HG03460 (cell line): ENCODE results near the gene SAMD1.
"Not testable (repeated sequence)": the region's sequence is repeated elsewhere in the genome, so short reads cannot be mapped to it uniquely, and the experiment has no call there.

Experiments
- ATAC-seq: cut with Tn5 transposase; IDR thresholded peaks from one replicate; pipeline ENCODE4 v1.9.1; 2021; ENCODE audit not compliant: unreplicated experiment

The SAMD1 gene

DNA sequence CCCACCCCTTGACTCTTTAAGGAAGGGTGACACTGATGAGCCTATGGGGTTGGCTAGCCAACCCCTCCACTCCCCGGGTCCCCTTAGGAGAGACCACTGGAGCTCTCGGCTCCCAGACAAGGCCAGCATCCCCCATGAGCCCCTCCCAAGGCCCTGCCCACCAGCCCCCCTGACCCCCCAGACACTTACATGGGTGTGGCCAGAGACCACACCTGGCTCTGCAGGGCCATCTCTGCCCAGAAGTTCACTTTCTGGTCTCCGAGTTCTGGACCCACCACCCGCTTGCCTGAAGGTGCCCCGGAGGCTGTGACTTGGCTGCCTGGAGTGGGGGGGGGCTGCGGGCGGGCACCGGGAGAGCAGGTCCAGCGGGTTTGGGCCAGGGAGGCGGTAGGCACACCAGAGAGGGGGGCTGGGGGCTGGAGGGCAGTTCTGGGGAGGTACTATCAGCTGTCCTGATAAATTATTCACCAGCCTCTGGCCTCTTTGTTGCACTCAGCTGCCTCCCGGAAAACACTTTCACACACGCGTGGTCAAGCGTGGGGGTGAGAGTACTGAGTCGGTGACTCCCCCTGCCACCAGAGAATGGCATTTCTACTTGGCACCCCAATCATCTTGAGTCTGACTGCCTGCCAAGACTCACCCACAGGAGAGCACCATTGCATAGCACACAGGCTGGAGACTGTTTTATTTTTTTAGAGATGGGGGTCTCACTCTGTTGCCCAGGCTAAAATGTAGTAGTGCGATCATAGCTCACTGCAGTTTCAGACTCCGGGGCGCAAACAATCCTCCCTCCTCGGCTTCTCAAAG, 28.6 kb downstream of the SAMD1 start, which contains the start of gene PALM3:
TSS of gene PALM3 (minus strand) at position 326 of the 807 bp plus-strand sequence. CDS start at position 230, 96 bp downstream.
- ATAC-seq, result no peak

DNA sequence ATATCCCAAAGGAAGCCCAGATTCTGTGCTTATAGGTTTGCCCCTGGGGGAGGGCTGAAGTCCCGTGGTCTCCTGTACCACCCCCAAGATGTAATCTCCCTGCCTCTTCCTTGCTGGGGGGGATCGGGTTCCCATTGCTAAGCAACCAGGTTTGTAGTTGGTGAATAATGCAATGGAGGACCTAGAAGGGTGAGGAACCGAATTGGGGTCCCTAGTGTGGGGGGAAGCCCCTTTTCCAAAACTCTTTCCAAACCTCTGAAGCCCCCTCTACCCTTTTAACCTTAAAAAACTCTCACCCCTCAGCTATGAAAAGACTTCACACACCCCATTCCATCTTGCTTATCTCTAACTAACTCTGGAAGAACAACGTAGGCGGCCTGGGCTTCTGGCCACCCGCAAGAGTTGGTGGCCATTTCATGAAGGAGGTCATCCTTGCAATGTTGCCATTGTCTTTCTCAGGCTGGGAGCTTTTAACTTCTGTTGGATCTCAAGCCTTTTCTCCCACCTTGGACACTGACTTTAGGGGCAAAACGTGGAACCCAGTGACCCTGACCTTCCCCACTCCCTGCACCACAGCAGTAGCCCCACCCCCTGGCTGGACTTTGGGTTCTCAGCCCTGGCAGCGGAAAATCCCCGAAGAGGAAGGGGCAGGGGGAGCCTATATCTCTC, 29.3 kb downstream of the SAMD1 start:
- no peak for ATAC-seq

DNA sequence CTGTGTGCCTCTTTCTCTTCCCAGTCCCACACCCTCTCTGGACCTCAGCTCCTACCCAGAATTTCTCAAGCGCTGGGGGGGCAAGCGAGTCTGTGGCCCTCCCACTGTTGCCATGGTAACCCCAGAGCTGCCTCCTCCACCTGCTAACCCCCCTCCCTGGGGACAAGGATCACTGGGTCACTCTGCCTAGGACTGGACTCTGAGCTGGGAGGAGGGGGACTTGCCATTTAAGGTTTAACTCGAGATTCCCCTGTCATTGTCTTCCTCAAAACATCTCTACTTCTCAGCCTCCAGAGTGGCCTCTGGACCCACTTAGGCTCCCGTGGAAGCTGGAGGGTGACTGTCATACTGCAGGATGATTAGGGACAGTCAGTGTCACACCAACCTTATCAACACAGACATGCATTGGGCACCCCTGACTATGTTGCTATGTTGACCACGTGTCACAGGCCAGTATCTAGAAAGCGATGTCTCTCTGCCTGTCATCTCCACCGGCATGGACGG, 30.8 kb downstream of the SAMD1 start:
- no peak for ATAC-seq

DNA sequence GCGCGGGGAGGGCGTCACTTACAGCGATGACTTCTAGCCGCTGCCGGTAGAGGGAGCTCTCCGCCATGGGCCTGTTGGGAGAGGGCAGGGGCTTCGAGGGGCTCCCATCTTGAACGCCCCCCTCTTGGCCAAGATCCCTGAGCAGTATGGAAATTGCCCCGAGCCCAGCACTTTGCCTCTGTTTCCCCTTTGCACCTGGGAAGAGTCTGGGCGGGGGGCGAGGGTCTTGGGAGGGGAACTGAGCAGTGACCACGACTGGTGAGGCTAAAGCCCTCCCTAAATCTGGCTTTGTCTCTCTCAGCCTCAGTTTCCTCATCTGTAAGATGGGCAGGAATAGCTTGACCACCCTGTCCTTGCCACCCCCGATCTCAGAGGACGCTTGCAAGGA, 31.5 kb downstream of the SAMD1 start:
- no peak for ATAC-seq

DNA sequence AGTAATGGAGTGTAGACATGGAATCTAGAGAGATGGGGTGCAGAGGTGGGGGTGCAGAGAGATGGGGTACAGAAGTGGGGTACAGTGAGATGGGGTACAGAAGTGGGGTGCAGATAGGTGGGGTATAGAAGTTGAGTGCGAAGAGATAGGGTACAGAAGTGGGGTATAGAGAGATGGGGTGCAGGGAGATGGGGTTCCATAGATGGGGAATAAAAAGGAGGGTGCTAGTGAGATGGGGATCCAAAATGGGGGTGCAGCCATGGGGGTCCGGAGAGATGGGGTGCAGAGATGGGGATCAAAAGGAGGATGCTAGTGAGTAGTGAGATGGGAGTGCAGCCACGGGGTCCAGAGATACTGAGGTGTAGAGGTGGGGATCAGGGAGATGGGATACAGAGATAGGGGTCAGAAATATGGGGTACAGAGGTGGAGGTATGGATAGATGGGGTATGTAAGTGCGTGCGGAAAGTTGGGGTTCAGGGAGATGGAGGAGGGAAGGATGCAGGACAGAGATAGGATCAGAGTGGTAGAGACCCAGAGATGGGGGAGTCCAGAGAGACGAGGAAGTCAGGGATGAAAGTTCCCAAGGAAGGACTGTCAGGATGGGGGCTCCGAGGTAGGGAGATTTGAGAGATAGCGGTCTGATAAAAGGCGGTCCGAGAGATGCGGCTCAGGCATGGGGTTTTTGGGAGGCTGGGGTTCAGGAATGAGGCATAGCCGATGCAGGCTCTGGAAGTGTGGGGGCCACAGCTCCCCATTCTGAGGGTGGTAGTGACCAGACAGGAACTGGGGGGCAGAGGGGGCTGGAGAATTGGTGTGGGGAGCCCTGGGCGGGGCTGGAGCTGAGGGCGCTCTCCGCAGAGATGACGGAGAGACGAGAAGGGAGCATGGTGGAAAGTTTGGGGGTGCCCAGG, 32.1 kb downstream of the SAMD1 start:
- no peak for ATAC-seq

DNA sequence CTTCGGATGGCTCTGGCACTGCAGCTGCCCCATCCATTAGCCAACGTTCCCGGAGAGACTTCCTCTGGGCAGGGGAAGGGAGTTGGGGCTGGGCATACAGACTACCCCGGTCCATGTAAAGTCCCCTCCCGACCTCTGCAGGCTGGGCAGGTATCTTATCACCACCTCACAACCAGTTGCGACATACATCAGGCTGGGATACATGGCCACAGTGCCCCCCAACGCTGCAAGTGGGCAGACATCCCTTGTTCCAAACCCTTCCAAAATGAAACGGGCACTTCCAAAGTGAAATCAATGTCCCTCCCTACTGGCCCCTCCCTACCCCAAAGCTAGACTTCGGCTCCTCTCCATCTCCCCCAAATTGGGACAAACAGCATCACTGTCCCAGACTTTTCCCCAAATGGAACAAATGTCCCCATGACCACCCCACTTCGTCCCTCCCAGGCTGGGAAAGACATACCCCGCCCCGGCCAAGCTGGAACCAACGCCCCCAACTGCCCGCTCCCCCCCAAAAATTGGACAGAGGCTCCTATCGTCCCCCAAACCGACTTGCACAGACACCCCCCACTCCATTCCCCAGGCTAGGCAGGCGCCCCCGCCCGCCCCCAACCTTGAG, 33.7 kb downstream of the SAMD1 start:
- ATAC-seq, result no peak

DNA sequence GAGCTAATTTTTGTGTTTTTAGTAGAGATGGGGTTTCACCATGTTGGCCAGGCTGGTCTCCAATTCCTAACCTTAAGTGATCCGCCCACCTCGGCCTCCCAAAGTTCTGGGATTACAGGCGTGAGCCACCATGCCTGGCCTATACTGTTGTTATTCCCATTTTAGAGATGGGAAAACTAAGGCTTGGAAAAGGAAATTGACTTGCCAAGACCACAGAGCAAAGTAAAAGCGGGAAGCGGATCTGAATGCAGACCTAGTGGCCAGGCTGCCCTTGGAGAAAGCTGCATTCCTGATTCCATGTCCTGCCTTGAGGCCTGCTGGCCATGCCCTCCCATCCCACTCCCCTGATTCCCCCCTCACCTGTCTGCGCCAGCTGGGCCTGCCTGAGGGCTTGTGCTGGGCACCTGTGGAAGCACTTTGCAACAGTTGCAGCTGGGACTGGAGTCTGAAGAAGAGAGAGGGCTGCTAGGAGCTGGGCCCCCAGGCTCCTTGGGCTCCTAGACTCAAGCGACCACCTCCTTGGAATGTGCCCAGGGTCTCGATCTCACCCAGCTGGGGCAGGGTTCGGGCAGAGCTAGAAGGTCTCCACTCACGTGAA, 34.4 kb downstream of the SAMD1 start:
- no peak for ATAC-seq

DNA sequence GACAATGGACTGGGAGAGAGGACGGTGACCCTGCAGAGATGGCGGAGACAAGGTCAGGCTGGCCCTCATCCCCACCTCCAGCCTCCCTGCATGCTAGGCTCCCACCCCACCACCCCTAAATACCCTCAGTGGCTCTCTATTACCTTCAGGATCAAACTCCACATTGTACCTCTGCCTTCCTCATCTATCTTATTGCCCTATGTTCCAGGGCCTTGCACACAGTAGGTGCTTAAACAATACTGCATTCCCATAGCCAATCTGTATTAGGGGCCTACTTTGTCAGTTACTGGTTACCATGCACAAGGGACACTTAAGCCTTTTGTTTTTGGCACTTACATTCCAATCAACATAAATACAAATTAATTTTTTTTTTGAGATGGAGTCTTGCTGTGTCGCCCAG, 35.2 kb downstream of the SAMD1 start:
- no peak for ATAC-seq

DNA sequence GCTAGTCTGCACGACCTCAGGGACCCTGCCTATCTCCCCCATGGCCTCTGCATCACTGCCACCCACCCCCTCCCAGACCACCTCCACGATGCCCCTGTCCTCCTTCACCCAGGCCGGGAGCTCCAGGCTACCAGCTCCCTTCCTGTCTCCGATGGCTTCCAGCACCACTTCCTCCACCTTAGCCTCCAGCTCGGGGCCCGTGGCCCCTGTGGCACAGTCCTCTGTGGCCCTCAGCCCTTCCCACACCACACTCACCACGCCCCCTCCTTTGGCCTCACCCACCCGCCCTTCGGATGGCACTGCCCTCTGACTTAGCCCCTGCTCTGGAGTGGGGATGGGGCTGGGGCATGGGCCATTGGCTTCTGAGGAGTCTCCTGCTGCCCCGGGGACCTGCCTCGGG, 35.8 kb downstream of the SAMD1 start:
- no peak for ATAC-seq

DNA sequence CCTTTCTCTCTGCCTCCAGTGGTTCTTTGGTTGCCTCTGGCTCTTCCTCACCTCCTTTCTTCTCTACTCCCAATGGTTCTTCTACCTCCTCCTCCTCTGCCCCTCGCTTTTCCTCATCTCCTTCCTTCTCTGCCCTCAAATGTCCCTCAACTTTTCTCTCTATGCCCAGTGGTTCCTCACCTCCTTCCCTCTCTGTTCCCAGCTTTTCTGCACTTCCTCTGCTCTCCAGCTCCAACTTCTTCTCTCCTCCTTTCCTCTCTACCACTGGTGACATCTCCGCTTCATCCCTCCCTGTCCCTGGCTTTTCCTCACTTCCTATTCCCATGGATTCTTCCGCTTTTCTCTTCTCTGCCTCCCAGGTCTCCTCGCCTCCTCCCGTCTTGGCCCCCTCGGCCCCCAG, 36.5 kb downstream of the SAMD1 start:
- no peak for ATAC-seq

DNA sequence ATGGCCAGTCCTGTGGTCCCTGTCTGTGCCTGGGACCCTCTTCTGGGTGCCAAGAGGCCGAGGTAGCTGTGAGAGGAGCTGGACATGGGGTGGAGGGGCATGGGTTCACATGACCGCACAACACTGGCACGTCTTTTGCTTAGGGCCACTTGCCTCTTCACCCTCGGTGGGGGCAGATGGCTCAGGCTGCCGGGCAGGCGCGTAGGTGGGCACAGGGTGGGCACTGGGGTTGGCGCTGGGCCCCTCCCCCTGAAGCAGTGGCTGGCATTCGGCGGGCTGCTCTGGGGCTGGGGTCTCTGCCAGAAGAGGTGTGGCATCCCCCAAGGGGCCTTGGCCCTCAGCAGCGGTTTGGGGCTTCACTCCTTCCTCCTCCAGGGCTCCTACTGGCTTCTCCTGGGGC, 37.1 kb downstream of the SAMD1 start:
- ATAC-seq, result no peak

DNA sequence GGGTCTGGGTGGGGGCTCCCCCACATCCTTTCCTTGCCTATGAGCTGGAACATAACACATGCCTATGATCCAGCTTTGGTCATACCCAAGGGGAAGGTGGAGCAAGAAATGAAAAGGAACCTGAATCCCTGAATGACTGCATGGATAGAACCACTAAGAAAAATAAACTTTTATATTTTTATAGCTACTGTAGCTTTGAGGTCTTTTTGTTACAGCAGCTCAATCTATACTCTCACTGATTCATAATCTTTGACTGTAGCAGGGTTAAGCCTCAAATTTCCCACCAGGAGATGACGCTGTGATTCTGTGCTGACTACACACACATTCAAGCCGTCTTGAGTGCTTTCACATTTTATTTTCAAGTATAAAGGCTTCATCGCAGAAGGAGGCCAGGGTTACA, 37.5 kb downstream of the SAMD1 start:
- ATAC-seq, result no peak

DNA sequence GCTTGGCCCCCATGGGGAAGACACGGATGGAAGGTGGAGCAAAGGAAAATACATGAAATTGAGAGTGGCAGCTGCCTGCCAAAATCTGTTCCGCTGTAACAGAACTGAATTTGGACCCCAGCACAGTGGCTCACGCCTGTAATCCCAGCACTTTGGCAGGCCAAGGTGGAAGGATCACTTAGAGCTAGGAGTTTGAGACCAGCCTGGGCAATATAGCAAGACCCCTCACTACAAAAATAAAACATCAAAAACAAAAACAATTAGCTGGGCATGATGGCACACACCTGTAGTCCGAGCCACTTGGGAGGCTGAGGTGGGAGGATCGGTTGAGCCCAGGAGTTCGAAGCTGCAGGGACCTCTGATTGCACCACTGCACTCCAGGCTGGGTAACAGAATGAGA, 38.1 kb downstream of the SAMD1 start:
- ATAC-seq, result no peak

DNA sequence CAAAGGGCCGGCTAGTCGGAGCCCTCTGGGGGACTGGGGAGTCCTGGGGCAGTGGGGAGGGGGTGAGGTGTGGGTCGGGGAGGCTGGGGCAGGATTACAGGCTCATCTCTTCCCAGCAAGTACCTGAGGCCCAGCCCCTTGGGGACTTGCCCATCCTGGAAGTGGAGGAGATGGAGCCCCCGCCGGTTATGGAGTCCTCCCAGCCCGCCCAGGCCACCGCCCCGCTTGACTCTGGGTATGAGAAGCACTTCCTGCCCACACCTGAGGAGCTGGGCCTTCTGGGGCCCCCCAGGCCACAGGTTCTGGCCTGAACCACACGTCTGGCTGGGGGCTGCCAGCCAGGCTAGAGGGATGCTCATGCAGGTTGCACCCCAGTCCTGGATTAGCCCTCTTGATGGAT, 38.6 kb downstream of the SAMD1 start:
- ATAC-seq, result no peak

DNA sequence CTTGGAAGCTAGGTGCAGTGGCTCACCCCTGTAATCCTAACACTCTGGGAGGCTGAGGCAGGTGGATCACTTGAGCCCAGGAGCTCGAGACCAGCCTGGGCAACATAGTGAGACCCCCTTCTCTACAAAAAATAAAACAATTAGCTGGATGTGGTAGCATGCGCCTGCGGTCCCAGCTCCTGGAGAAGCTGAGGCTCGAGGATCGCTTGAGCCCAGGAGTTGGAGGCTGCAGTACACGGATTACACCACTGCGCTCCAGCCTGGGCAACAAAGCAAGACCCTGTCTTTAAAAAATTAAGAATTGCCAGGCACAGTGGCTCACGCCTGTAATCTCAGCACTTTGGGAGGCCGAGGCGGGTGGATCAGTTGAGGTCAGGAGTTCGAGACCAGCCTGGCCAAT, 39.6 kb downstream of the SAMD1 start:
- ATAC-seq, result not testable (repeated sequence)

DNA sequence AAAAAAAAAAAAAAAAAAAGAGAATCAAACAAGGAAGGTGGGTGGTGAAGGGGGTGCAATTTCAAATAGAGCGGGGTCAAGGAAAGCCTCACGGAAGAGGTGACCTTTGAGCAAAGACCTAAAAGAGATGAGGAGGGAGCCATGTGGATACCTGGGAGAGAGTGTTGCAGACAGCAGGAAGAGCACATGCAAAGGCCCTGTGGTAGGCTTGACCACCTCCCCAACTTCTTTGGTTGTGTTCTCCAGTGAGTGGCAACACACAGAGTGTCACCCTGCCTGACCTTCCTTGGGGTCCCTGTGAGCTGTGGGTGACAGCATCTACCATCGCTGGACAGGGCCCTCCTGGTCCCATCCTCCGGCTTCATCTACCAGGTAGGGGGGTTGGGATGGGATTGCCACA, 40.0 kb downstream of the SAMD1 start:
- ATAC-seq, result no peak

DNA sequence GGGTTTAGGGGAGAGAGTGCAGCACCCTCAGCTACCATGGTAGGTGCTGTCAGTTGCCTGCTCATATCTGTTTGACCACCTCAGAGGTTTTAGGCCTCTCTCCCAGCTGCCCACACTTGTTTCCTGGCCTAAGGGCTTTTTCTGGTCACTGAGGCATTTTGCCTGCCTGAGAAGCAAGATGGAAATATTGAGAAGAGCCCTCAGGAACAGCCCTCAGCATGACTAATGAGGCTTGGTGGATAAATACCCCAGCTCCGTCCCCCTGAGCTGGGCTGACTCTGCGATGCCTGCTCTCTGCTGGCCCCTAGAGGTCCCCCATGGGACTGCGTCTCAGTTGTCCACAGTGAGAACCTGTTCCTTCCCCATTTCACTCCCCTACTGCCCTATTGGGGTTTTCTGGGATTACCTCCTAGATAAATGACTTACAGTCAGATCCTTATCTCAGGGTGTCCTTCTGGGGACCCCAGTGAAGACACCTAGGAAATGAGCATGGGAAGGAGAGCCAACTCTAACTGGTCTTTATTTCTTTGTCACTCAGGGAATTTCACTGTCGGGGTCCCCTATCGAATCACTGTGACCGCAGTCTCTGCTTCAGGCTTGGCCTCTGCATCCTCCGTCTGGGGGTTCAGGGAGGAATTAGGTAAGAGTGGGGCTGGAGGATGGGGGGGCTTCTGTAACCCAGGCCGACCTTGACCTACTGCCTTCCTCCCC, 42.0 kb downstream of the SAMD1 start:
- no peak for ATAC-seq

DNA sequence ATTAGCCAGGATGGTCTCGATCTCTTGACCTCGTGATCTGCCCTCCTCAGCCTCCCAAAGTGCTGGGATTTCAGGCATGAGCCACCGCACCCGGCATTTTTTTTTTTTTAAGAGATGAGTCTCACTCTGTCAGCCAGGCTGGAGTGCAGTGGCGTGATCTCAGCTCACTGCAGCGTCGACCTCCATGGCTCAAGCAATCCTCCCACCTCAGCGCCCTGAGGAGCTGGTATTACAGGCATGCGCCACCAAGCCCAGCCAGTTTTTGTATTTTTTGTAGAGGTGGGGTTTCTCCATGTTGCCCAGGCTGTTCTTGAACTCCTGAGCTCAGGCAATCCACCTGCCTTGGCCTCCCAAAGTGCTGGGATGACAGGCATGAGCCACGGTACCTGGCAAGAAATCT, 42.7 kb downstream of the SAMD1 start:
- ATAC-seq, result not testable (repeated sequence)

DNA sequence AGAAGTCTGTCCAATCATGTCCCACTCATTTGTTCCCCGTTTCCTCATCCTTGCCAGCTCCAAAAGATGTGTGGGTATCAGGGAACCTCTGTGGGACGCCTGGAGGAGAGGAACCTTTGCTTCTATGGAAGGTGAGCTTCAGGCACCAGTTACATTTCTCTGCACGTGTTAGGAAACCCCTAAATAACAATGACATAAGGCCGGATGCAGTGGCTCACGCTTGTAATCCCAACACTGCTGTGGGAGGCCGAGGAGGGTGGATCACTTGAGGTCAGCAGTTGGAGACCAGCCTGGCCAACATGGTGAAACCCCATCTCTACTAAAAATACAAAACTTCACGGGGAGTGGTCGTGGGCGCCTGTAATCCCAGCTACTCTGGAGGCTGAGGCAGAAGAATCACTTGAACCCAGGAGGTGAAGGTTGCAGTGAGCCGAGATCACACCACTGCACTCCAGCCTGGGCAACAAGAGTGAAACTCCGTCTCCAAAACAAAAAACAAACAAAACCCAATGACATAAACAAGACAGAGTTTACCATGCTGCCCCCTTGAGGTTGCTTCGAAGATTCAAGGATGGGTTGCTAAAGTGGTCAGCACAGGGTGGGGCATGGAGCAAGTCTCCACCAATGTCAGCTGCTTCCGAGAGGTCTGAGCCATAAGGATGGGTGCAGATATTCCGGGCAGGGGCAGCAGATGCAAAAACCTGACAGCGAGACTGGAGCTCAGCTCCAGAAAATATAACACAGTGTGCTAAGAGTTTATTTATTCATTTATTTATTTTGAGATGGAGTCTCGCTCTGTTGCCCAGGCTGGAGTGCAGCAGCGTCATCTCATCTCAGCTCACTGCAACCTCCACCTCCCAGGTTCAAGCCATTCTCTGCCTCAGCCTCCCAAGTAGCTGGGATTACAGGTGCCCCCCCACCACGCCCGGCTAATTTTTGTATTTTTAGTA, 47.6 kb downstream of the SAMD1 start:
- not testable (repeated sequence) for ATAC-seq
